HG03103 (cell line): ENCODE data around the gene TAPBP.

Source experiments
- ATAC-seq: cut with Tn5 transposase; IDR thresholded peaks from one replicate; pipeline ENCODE4 v1.9.1; 2021; ENCODE audit warnings: low read depth; ENCODE audit not compliant: unreplicated experiment

The TAPBP gene

DNA sequence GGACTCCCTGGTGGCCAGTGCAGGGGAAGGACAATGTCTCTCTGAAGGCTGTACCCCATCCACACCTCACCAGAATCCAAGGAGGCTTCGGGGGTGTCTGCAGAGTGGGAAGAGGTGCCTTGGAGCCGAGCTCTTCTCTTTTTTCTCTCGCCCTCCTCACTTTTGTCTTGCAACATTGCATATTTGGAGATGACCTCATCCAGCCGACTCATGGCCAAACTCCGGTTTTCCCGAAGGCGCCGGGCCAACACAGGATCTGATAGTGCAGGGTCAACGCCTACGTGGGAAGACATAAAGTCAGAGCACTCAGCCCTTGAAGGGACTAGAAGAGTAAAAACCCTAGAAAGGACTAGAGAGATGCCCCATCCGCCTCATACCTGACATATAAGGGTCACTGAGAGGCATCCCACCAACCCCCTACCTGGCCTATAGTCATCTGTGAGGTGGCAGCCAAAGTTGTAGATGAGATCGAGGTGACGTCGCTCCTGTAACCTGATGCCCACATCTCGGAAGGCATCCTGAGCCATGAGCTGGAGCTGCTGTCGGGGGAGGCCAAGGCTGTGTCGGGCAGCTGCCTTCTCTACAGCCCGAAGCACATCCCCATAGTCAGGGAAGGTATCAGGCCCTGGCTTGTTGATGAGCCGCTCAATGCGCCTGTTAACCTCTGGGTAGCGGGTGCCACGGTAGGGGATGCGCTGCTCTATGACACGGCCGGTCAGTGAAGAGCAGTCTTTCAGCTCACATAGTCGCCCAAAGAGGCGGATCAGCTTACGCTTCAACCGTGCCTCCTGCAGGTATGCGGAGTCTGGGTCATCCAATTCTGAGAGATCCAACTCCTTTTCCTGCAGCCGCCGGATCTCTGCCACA, 6.7 kb upstream of the TAPBP start:
- no peak for ATAC-seq

DNA sequence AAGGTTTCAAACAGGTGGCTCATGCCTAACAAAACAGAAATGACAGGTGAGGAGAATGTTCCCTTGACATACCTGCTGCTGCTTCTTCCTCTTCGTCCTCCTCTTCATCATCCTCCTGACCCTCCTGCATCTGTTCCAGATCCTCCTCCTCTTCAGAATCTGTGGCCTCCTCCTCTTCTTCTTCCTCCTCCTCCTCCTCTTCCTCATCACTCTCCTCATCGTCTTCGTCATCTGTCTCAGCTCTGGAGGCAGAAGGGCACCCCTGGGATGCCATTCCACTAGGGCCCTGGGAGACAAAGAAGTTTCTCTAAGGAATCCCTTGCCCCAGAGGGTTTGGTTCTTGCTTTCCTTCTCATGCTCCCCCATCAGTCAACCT, 6.0 kb upstream of the TAPBP start:
- ATAC-seq, result no peak

DNA sequence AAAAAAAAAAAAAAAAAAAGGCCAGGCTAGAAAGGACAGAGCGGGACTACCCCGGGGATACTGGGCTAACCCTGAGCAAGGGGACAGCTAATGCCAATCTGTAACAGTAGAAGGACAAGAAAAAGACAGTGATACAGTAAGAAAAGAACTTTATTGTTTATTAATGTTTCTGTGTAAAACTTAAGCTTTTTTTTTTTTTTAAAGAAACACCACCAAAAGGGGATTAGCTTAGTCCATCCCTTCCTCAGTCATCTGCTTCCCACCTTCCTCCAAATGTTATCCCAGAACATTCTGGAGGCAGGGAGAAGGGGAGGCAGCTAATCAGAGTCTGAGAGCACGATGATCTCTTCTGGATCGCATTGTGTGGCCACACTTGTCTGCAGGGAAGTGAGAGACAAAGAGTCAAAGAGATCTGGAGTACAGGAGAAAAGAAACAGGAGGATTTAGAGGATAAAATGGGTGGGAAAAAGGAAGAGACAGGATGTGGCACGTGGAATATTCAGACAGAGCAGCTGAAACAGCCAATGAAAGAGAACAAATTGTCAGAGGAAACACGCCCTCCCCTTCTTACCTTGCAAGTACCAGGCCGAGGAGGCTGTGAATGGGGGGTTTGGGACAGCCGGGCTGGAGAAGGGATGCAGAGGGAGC, 4.7 kb upstream of the TAPBP start:
- no peak for ATAC-seq

DNA sequence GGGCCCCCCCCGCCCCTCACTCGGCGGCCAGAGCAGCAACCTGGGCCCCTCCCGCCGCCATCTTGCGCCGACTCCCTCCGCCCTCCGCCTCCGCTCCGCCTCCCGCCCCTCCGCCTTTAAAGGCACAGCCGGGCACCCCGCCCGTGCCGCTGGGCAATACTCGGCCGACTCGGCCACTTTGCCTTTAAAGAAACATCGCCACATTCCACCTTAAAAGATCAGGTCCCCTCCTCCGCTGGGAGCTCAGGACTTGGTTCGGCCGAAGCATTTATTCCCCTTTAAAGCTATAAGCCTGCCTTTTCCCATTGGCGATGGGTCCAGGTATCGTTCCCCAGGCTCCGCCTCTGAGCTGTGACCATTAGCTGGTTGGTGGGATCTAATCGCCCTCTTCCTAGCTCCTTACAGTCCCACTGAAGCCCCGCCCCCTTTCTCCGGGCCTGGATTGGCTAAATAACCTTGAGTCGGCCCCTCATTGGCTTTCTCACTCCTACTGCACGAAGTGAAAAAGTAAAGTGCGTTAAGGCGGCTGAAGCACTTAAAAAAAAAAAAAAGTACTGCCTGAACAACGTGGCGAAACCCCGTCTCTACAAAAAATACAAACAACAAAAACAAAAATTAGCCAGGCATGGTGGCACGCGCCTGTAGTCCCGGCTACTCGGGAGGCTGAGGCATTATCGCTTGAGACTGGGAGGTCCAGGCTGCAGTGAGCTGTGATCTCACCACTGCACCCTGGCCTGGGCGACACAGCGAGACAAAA, 4.0 kb upstream of the TAPBP start, which contains the start of gene ZBTB22:
Gene ZBTB22, minus strand, starts transcription at position 76 of the 757 bp plus-strand sequence. CDS start 828 bp downstream, outside the sequence.
- ATAC-seq, result peak; percentile 40

DNA sequence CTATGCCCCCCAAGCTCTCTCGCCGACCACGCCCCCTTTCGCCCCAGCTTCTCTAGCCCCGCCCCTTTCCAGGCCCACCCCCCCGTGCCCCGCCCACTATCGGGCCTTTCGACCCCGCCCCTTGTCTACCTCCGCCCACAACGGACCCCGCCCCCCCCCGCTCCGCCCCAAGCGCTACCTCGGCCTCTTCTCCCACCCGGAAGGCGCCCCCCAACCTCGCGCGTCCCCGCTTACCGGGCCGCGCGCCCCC, 3.5 kb upstream of the TAPBP start:
- ATAC-seq, result no peak

DNA sequence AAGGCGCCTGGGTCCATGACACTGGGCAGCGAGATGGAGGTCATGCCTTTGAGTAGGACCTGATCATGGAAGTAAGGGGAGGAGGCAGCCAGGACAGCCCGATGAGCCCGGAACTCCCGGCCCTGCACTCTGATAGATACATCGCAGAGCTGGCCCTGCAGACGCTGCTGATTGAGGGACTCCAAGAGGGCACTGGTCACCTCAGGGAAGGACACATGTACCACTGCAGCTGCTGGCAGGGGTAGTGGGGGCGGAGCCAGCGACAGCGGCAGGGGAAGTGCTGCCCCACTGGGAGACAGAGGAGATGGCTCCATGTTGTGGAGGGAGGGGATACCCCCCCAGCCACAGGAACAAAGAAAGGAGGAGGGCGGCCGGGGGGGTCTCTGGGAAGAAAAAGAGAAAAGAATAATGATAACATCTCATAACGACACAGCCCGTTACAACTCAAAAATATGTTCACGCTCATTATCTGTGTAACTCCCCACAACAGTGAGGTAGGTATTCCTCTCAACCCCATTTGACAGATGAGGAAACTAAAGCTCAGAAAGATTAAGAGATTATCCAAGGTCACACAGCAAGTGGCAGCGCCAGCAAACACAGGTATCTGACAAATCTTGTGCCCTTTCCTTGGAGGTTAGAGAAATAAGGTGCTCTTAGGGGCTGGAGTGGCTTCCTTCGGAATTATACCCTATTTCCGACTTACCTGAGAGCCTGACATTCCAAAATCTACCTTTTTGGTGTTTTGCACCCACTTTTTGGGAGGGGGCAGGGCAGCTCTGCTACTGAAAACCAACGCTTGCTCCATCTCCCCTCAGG, 2.9 kb upstream of the TAPBP start:
- no peak for ATAC-seq

DNA sequence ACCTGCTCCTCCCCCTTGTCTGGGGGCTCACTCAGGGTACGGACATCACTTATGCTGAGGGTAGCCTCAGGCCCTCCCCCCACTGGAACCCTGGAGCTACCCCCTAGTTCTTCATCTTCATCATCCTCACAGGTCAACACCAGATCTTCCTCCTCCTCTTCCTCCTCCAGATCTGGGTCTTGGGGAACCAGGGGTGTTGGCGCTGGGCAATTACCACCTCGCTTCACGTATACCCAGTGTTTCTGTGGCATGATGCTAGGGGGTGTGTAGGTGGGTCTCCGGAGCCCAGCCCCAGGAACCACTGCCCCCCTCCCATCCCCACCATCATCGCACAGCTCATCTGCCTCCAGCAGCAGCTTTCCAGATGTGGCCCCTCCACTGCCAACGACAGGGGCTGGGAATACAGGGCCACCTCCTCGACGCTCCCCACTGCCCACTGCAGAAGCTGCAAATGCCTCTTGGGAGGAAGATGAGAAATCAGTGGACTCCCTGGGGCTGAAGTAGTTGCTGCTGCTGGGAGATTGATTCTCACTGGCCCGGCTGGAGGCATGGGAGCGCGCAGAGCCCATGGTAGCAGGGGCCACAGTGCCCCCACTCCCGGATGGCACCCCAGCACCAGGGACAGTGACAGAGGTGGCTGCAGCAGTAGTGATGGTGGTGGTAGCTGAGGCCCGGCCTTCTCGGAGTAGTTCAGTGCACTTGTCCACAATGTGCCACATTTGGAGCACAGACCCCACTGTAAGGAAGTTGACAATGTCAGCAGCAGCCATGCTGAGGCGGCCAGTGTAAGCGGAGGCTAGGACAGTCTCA, 2.1 kb upstream of the TAPBP start:
- no peak for ATAC-seq

DNA sequence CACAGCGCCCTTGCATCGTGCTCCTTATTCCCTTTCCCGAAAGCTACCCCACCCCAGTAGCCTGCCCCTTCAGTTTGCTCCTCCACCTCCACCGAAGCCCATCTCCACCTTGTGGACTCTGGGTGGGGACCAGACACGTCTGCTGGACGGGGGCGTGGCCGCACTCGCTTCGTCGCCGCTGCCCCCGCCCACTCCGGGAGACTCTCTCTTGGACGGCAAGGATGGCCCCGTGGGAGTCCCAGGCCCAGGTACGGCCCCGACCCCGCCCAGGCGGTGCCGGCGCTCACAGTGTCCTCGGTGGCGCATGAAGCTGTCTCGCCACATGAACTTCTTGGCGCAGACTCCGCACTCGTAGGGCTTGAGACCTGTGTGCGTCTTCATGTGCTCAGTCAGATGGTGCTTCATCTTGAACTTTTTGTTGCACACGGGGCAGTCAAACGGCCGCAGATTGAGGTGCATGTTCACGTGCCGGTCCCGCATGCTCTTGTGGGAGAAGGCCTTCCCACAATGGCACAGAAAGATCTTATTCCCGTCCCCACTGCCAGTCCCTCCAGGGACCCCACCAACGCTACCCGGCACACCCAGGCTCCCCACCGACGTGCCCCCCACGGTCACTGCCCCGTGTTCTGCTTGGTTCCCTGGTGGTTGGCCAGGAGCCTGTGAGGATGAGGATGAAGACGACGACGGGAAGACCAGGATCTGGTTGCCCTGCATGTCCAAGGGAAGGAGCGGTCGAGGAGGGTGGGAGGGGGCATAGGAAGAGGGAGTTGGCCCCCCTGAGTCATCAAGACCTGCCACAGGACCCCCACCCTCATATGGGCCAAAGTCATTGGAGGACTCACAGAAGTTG, 1.3 kb upstream of the TAPBP start:
- no peak for ATAC-seq

DNA sequence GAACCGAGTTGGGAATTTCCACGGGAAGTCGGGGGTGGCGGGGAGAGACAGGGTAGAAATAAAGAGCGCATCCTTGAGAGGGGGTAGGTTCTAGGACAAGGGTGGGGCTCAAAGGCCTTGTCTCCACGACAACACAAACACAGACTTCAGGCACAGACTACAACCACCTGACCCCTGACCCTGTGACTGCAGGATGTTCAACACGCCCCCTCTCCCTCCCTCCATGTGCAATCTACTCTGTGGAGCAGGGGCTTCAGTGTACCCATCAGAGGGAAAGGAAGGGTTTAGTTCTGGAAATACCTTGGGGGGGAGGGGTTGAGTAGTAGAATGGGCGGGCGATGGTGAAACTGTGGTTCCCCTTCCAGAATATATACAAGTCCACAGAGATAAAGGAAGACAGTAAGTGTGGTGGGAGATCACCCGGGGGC, 651 bp upstream of the TAPBP start:
- no peak for ATAC-seq

DNA sequence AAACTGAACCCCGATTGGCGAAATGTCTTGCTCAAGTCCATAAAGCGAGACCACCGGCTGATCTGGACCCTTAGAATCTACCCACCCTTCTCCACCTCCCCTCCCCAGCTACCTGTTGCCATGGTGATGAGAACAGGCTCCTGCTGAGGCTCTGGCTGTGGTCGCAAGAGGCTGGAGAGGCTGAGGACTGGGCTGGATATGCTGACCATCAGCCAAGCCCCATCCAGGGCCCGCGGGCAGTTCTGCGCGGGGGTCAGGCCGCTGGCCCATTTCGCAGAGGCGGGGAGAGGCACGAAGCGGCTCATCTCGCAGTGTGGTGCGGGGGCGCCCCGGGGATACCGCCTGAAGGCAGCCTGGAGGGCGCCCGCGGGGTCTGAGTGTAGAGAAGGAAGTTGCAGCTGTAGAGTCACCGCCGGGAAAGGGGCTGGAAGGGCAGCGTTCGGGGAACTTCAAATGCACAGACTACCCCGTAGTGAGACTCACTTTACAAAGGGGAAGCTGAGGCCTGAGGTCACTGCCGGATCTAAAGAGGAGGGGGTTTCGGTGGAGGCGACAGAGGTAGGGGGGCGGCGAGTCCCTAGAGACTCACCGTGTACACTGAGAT, 671 bp downstream of the TAPBP start:
- no peak for ATAC-seq

DNA sequence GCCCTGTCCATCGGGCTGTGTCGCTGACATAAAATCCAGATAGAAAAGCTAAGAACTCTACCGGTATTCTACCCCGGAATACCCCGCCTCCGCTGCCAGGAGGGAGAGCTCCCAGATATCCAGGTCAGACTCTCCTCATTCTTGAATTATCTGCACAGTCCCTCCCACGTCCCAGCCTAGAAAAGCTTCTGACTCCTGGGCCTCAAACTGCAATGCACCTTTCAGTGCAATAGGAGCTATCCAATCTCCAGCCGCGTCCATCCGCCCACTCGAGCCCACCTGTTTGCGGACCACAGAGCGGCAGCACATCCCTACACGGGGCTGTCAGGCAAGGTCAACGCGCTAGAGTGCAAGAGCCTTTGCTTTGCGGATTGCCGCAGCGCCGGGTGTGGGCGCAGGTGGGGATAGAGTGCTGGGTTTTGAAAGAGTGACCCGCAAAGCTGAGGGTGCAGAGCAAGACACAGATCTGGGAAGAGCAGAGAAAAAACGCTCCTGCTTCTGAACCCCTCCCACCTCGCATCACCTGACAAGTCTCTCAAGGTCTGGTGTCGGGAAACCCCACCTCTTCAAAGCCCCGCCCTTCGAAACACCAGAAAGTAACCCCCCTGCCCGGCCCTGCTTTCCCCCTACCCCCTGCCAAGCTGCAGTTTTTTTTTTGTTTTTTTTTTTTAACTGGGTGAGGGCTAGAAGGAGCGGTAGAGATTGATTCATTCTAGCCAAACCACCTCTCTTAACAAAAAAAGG, 1.3 kb downstream of the TAPBP start:
- ATAC-seq, result no peak

DNA sequence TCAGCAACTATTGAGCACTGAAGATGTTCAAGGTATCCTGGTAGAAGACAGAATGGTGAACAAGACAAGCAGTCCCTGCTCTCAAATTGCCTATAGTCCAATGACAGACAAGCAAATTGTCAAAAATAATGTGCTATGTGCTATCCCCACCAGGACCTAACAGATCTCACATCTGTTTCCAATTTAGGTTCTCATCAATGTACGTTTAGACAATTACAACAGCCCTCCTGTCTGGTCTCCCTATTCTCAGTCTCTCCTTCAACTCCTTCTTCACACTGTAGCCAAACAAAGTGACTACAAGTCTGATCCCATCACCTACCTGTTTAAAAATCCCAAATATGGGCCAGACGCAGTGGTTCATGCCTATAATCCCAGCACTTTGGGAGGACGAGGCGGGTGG, 7.5 kb downstream of the TAPBP start:
- no peak for ATAC-seq

DNA sequence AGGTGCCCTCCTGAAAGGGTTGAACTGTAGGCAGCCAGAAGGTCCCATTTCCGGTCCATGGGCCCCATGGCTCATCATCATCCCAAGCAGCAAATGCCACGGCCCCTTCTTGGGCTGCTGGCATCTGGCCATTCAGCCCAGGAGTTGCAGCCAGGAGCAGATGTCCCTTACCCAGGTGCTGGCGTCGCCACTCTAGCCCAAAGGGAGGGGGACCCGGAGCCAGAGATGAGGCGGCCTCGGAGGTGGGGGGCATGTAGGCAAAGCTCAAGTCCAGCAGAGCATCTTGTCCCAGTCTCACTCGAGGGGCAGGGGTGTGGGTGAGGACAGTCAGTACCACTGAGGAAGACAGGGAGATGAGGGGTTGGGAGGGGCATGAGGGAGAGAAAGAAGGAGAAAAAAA, 8.8 kb downstream of the TAPBP start:
- no peak for ATAC-seq

DNA sequence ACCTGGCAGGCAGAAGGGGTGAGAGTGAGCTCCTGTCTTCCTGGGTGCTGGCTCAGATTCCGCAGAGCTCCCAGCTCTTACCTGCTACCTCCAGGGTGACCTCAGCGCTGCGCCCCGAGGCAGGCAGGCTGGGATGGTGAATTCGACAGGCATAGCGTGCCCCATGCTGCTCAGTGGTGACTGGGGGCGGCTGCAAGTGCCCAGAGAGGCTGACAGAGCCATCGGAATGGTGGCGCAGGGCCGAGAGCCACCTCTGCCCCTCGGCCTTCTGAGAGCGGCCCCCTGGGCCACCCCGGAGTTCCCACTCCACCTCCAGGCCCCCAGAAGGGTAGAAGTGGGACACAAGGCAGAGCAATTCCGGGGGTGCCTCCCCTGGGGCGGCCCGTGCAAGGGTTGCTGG, 9.7 kb downstream of the TAPBP start:
- no peak for ATAC-seq

DNA sequence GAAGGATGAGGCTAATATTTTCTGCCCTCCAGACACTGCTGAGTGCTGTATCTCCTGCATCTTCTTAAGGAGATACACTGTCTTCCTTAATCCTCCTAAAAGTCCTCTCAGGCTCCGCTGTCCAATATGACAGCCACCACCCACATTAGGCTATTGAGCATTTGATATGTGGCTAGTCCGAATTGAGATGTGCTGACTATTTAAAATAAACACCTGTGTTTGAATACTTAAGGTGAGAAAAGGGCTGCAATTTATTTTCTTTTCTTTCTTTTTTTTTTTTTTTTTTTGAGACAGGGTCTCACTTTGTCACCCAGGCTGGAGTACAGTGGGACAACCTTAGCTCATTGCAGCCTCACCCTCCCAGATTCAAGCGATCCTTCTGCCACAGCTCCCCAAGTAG, 12.0 kb downstream of the TAPBP start:
- no peak for ATAC-seq

DNA sequence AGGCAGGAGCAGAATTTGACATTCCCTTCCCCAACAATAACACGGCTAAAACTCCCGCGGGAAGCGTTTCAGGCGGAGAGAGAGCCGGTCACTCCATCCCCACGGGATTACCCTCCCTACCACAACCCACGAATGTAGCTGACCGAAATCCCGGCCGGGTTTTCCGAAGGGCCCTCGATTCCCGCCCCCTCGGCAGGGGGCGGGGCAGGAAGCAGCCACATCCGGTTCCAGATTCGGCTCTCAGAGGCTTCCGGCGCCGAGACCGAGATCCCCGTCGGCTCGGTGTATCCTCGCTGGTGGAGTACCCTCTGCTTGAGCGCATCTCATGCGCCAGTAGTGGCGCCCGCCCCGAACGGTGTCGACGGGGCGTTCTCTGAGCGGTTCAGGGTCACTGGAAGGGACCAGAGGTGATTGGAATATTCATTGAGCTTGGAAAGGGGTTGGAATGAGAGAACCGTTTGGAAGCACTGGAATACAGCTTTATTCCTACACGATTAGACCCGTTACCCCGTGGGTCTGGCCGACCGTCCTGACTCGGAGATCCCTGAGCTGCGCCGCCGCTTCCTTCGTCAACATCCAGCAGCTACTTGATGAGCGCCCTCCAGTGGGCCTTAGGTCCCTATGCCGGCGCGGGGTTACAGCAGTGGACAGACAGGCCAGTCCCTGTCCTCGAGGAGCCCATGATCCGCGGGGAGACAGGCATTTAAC, 14.5 kb downstream of the TAPBP start:
- peak; percentile 75 for ATAC-seq

DNA sequence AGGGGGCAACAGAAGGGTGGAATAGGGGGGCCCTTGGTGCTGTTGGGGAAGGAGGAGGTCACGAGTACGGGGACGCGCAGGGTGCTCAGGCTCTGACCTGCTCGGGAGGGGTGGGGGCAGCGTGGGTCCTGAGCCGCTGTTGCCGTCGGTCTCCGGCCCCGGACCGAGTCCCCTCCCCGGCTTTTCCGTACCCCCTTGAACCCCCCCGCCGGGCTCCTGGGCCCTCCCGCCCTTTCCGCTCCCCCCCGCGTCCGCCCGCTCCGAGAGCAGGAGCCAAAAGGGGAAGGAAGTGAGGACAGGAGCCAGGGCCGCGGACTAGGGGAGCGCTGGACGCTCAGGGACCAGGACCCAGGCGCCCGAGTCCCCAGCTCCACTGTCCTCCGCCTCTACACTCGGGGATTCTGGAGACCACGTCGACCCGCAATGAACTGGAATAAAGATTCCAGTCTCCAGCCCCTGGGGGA, 15.1 kb downstream of the TAPBP start, which contains the start of gene RGL2:
Gene RGL2, minus strand, starts transcription at position 170 of the 464 bp plus-strand sequence. CDS start 332 bp downstream, outside the sequence.
- no peak for ATAC-seq
